HepG2 (cell line): Measurements from ENCODE around the gene INO80B. TPM values are rescaled to one million over a fixed set of nuclear protein-coding genes. Genes with fewer than 3 reads are reported as not detected.

Source experiments
- ARNT2 ChIP-seq: sonication (generic); formaldehyde crosslinking; IDR thresholded peaks from 2 replicates; pipeline ENCODE4 v1.8.0; 2022; ENCODE audit warnings: mild to moderate bottlenecking, low read depth, missing genetic modification reagents, moderate library complexity
- CBX2 ChIP-seq, 2 experiments: fragments of 200-600 bp in 1 of 2; sonication (generic); formaldehyde crosslinking in 1 of 2; IDR thresholded peaks; 2 replicates each; pipeline versions ENCODE4 v1.7.0 to v1.8.1; 2018 to 2022; ENCODE audit warnings: low read depth in 2 of 2, low read length in 1 of 2, mild to moderate bottlenecking in 1 of 2, missing genetic modification reagents in 1 of 2
- ETS1 ChIP-seq: sonication (generic); formaldehyde crosslinking; IDR thresholded peaks from 2 replicates; pipeline ENCODE4 v1.4.0; 2020; ENCODE audit warnings: missing genetic modification reagents
- KLF15 ChIP-seq: sonication (generic); formaldehyde crosslinking; IDR thresholded peaks from 2 replicates; pipeline ENCODE4 v1.8.1; 2023; ENCODE audit warnings: borderline replicate concordance, mild to moderate bottlenecking, inconsistent platforms, missing genetic modification reagents, mixed read lengths
- MAX ChIP-seq: IDR thresholded peaks from 2 replicates; pipeline ENCODE4 v1.6.1; 2012; ENCODE audit warnings: inconsistent platforms
- PRMT3 ChIP-seq: sonication (generic); formaldehyde crosslinking; IDR thresholded peaks from 2 replicates; pipeline ENCODE4 v1.8.1; 2022; ENCODE audit warnings: low read depth, mild to moderate bottlenecking, moderate library complexity, missing genetic modification reagents, borderline replicate concordance
- REPIN1 ChIP-seq: sonication (generic); formaldehyde crosslinking; IDR thresholded peaks from 2 replicates; pipeline ENCODE4 v1.8.0; 2022; ENCODE audit warnings: missing genetic modification reagents, low read depth, mild to moderate bottlenecking, borderline replicate concordance
- SATB2 ChIP-seq: sonication (generic); formaldehyde crosslinking; IDR thresholded peaks from 2 replicates; pipeline ENCODE4 v1.5.0; 2020; ENCODE audit warnings: missing genetic modification reagents
- TERF1 ChIP-seq: sonication (generic); formaldehyde crosslinking; IDR thresholded peaks from 2 replicates; pipeline ENCODE4 v1.8.0; 2022; ENCODE audit warnings: mild to moderate bottlenecking, missing genetic modification reagents, moderate library complexity
- U2AF2 ChIP-seq: fragments of 200-400 bp; formaldehyde crosslinking; IDR thresholded peaks from 2 replicates; pipeline ENCODE4 v1.6.1; 2017; ENCODE audit warnings: low read depth, mild to moderate bottlenecking, low read length
- WIZ ChIP-seq: sonication (generic); formaldehyde crosslinking; IDR thresholded peaks from 2 replicates; pipeline ENCODE4 v1.5.1; 2020; ENCODE audit warnings: mild to moderate bottlenecking, missing genetic modification reagents
- ZFY ChIP-seq: sonication (generic); formaldehyde crosslinking; IDR thresholded peaks from 2 replicates; pipeline ENCODE4 v1.4.0; 2020; ENCODE audit warnings: missing genetic modification reagents
- ZFYVE20 ChIP-seq: sonication (generic); formaldehyde crosslinking; IDR thresholded peaks from 2 replicates; pipeline ENCODE4 v1.8.0; 2023; ENCODE audit warnings: low read depth, mild to moderate bottlenecking, moderate library complexity, missing genetic modification reagents, borderline replicate concordance
- ZMAT5 ChIP-seq: sonication (generic); formaldehyde crosslinking; IDR thresholded peaks from 2 replicates; pipeline ENCODE4 v1.5.0; 2020; ENCODE audit warnings: mild to moderate bottlenecking, low read depth, missing genetic modification reagents, borderline replicate concordance
- ZNF335 ChIP-seq: sonication (generic); formaldehyde crosslinking; IDR thresholded peaks from 2 replicates; pipeline ENCODE4 v1.4.0; 2020; ENCODE audit warnings: missing genetic modification reagents
- ZNF510 ChIP-seq: sonication (generic); formaldehyde crosslinking; IDR thresholded peaks from 2 replicates; pipeline ENCODE4 v1.4.0; 2020; ENCODE audit warnings: low read depth, mild to moderate bottlenecking, missing genetic modification reagents
- ZNF569 ChIP-seq: sonication (generic); formaldehyde crosslinking; IDR thresholded peaks from 2 replicates; pipeline ENCODE4 v1.5.0; 2020; ENCODE audit warnings: mild to moderate bottlenecking, missing genetic modification reagents, moderate library complexity, borderline replicate concordance
- ZNF720 ChIP-seq: sonication (generic); formaldehyde crosslinking; IDR thresholded peaks from 2 replicates; pipeline ENCODE4 v1.4.0; 2020; ENCODE audit warnings: missing genetic modification reagents
- ZNF883 ChIP-seq: sonication (generic); formaldehyde crosslinking; IDR thresholded peaks from 2 replicates; pipeline ENCODE4 v1.5.1; 2020; ENCODE audit warnings: mild to moderate bottlenecking, missing genetic modification reagents; ENCODE audit errors: not compliant biosample characterization
- polyA plus RNA-seq, 8 experiments: library from polyadenylated mRNA; depleted of rRNA in 3 of 8; stranded (reverse) in 7 of 8; unstranded in 1 of 8; fragments of >200 nt; fragmentation: Illumina TruSeq in 4 of 8; extraction: Trizol in 4 of 8; gene quantifications; 2 replicates each; pipeline versions ENCODE4 v1.2.1 to v1.2.3, GENCODE V29; 2011 to 2016; ENCODE audit warnings: low read depth in 4 of 8, missing spikeins in 1 of 8, mixed read lengths in 1 of 8; ENCODE audit not compliant: insufficient read depth in 1 of 8
- total RNA-seq, 5 experiments: library from RNA; depleted of rRNA; stranded (reverse); fragments of >200 nt; fragmentation: Illumina TruSeq; extraction: Trizol; gene quantifications; 2 replicates each; pipeline ENCODE4 v1.2.3, GENCODE V29; 2016; ENCODE audit warnings: low read depth in 1 of 5
- TF ChIP-seq, protein P1 (sequence below): sonication (generic); formaldehyde crosslinking; IDR thresholded peaks from 2 replicates; pipeline ENCODE4 v1.8.1; 2023; ENCODE audit warnings: missing genetic modification reagents, mild to moderate bottlenecking, borderline replicate concordance

The INO80B gene
- total and polyA plus RNA-seq, 2 of the 13 experiments (the other 11 are each of a cell fraction or from before 2014, with no cell fraction given) = 6.2 to 14.5 TPM

DNA sequence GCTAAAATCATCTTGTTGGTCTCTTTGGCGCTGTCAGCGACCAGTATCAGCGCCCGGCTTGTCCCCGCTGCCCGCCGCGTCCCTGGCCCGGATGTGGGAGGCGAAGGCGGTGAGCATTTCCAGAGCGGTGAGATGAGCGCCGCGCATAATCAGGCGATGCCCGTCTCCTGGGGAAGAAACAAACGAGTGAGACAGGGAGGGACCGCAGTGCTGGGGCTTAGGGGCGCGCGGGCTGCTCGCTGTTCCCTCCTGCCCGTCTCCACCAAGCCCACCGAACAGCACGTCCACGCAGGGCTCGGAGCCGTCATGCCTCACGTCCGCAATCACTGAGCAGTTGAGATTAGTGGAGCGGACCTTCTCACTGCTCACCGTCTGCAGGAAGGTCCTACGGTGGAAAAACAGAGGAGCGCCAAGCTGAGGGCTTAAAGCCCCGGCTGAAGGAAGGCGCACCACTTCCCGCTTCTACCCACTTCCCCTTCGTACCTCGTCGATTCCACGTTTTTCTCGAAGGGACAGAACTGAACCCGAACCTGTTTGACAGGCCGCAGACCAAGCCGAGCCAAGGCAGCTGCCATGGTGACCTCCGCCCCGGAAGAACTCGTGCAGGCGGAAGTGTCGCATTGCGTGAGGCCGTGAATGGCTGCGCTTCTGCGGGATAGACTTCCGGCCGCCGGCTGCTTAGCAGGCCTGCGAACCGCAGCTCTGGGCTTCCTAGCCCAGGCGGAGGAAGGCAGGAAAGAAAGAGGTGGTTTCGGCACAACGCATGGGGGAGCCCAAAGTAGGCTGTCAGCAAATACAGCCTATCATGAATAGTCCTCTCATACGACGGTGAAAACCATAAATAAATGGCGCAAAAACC, 17.4 kb downstream of the INO80B start, which contains the start of gene MRPL53 (continued):
- TF ChIP-seq ZNF335 (CRISPR knock-in tag) (peak; percentile 93; the same call in 1 of the 2 replicates), ZFY (CRISPR knock-in tag) (peak; percentile 99), ZNF720 (CRISPR knock-in tag) (peak; percentile 93; the same call in 1 of the 2 replicates), ZFYVE20 (CRISPR knock-in tag) (peak; percentile 79; the same call in 1 of the 2 replicates), ZMAT5 (CRISPR knock-in tag) (no peak), CBX2 (IDR thresholded peaks at IDR 0.05; ENCODE audit: low read depth, low read length) (no peak), CBX2 (CRISPR knock-in tag; IDR thresholded peaks at IDR 0.05; ENCODE audit: low read depth) (0 out of 2 replicates have a peak, but pooled peaks have one; percentile 22), PRMT3 (CRISPR knock-in tag) (peak; percentile 99), KLF15 (CRISPR knock-in tag) (peak; percentile 49; the same call in 1 of the 2 replicates), ZNF510 (peak; percentile 89), TERF1 (CRISPR knock-in tag) (peak; percentile 76; the same call in 1 of the 2 replicates), WIZ (CRISPR knock-in tag) (peak; percentile 82), U2AF2 (no peak; the same call in 1 of the 2 replicates), ETS1 (CRISPR knock-in tag) (peak; percentile 82; the same call in 1 of the 2 replicates), REPIN1 (CRISPR knock-in tag) (peak; percentile 98), SATB2 (CRISPR knock-in tag) (0 out of 2 replicates have a peak, but pooled peaks have one; percentile 52), ARNT2 (CRISPR knock-in tag) (peak; percentile 90), ZNF569 (CRISPR knock-in tag) (no peak), MAX (peak; percentile 95), ZNF883 (CRISPR knock-in tag) (peak; percentile 99)
- TF ChIP-seq, protein P1, sequence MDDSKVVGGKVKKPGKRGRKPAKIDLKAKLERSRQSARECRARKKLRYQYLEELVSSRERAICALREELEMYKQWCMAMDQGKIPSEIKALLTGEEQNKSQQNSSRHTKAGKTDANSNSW (CRISPR knock-in tag) = peak; percentile 91; the same call in 1 of the 2 replicates
